GM19468 (cell line): Measurements from ENCODE around the gene ISM2.

Experiments used
- ATAC-seq: cut with Tn5 transposase; IDR thresholded peaks from one replicate; pipeline ENCODE4 v1.9.1; 2021; ENCODE audit warnings: mild to moderate bottlenecking, moderate library complexity, moderate number of reproducible peaks; ENCODE audit not compliant: unreplicated experiment; ENCODE audit errors: extremely low read depth

The ISM2 gene

DNA sequence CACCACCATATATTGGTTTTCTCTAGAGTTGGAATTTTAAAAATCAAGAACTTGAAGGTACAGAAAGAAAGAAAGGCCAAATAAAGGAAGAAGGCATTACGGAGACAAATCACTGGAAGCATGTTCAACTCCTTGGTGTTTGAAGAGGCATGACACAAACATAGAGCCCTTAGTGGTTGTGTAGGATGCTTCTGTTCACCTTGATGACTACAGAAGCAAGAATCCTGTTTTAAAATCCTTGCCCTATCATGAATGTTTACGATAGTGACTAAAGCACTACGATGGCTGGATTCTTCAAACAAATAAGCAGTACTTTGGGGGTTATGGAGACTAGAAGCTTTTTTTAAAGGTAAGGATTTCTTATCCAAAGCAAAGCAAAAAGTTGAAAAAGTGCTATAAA lies 10.3 kb upstream of the ISM2 start:
- no peak for ATAC-seq

DNA sequence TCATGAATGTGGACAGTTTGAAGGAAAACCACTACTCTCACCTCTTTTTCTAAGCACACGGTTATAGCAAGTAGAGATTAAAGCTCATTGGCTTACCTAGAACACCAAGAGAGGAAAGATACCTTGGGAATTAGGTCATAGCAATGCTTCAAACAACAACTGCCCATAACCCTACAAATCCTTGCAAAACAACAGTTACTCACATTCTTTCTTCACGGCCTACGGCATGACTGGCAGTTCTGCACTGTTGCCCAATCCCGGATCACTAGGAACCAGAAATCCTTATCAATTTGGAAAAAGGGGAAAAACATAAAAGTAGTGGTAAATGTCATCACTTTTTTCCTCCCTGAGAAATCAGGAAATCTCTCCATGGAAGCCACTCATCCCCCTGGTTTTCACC lies 9.6 kb upstream of the ISM2 start:
- no peak for ATAC-seq

DNA sequence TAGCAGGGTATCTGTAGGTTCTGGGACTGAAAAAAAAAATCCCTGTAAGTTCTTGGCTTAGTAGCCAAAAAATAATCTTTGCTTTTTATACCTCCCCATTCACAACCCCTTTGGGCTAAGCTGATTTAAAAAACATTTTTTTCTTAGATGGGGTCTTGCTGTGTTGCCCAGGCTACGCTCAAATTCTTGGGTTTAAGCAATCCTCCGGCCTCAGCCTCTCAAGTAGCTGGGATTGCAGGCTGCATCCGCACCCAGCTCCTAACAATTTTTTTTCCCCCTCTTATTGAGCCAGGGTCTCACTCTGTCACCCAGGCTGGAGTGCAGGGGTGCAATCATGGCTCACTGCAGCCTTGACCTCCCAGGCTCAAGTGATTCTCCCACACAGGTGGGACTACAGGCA lies 9.1 kb upstream of the ISM2 start:
- ATAC-seq, result no peak

DNA sequence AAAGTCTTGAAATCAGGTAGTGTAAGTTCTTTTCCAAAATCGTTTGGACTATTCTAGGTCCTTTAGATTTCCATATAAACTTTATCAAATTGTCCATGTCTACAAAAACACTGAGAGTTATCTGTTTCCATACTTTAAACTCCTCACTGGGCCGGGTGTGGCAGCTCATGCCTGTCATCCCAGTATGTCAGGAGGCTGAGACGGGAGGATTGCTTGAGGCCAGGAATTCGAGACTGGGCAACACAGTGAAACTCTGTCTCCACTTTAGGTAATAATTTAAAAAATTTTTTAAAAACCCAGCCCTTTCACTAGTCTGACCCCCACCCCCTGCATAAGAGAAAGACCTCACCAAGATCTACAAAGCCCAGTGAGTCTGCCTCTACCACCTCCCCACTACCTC lies 6.4 kb upstream of the ISM2 start:
- ATAC-seq, result no peak

DNA sequence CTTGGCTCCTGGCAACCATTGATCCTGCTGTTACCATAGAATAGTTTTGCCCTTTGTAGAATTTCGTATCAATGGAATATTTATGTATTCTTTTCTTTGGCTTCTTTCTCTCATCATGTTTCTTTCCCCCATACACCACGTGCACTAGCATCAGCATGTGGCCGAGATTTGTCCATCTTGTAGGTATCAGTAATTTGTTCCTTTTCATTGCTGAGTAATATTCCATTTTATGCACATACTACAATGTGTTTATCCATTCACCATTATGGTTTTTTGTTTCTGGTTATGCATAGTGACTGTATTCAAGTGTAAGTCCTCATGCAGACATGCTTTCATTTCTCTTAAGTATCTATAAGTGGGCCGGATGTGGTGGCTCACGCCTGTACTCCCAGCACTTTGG lies 4.5 kb upstream of the ISM2 start:
- ATAC-seq, result no peak

DNA sequence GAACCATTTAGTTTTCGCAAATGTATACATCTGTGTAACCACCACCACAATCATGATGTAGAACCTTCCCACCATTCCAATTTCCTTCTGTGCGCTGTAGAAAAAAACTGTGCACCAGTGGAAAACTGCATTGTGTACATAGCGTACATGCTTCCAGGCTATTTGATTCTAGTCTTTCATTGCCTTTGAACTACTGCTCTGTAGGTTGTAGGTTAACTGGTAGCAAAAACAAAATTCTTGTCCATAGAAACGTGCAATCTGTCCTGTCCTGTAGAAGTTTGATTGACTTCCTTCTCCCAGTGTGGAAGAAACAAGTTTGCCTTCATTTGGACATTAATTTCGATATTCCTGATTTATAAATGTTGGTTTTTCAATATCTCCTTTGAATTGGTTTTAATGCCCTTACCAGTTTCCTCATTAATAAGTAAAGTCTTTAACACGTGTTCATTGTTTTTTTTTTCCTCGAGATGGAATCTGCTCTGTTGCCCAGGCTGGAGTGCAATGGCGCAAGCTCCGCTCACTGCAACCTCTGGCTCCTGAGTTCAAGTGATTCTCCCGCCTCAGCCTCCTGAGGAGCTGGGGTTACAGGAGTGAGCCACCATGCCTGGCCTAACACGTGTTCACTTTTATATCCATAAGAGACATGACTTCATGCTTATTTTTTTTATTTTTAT lies 3.6 kb upstream of the ISM2 start:
- no peak for ATAC-seq

DNA sequence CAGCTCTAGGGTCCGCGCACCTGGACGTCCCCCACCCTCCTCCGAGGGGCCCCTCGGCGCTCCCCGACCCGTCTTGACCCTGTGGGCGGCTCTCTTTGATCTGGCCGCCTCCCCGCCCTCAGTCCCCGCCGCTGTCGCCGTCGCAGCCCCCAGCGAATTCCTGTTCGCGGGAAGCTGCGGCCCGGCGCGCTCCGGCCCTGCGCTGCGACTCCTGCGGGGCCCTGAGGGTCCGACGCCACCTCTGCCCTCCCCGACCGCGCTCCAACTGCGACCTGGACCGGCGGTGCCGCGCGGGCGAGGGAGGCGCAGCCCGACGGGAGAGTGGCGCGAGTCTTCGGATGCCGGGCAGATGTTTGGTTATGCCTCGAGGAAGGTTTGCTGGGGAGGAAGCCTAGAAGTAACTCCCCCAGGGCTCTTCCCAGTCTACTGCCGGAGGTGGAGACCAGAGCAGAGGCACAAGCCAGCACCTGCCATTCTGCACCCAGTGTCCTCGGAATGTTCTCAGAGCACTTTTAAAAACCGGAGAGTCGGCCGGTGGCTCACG lies 440 bp upstream of the ISM2 start:
- ATAC-seq, result no peak

DNA sequence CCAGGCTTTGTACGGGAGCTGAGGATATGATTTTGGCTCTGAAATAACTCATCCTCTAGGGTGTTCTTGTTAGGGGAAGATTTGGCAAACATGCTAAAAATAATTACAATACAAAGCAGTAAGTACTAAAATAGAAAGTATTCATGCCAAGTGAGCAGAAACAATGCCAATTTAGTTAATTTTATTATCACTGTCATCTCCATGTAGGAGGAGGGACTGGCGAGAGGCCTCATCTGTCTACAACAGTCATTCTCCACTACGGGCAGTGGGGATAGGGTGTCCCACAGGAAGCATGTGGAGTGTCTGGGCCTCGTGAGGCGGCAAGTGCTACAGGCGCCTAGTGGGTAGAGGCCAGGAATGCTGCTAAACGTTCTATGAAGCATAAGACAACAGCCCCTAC lies 3.3 kb downstream of the ISM2 start:
- ATAC-seq, result no peak

DNA sequence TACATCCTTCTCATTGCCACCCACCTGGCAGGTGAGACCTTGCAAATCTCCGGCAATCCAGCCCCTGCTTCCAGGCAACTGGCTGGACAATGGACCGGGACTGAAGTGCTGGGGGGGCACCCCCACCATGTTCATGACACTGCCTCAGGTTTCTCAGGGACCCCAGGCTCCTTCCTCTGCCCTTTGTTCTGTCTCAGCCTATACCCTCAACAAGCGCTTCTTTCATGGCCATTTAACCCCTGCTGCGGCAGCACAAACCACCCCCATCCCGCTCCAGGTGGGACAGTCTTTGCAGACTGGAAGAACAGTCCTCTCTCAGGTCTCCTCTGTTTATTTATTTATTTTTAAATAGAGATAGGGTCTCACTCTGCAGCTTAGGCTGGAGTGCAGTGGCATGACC lies 7.6 kb downstream of the ISM2 start:
- ATAC-seq, result no peak

DNA sequence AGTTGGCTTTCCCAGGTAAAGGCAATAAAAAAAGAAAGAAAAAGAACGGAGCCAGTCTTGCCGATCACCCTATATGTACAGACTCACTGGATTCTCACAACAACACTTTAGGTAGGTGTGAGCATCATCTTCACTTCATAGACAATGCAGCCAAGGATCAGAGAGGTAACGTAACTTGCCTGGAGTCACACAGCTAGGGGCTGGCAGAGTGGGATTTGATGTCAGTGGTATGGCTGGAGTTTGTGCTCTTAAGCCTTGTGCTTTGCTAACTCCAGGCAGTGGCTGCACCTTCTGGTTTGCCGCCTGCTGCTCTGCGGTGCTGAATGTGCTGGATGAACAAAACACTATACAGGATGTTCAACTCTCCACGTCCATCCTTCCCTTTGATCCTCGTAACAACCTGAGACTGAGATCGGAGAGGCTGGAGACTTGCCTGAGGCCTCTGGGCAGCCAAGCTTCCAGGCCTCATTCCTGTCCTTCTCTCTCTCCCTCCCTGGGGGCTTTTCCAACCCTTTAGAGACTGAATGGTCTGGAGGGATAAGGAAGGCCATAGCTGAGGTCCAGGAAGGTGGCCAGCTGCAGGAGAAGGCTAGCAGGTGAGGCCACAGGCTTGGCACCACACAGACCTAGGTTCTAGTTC lies 8.1 kb downstream of the ISM2 start:
- ATAC-seq, result no peak

DNA sequence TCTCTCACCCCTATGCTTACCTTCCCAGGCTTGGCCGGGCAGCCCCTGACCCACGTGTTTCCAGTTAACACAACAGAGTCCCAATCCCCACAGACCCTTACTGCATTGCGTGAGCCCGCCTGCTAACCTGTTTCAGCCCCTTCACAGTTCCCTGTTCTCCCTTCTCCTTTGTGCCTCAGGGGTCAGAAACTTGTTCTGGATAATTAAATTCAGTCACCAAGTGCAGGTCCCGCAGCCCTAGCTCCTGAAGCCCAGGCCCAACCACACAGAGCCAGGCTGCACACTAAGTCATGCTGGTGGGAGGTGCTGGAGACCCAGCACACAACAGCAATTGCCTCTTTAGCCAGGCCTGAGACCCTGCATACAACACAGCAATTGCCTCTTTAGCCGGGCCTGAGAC lies 9.6 kb downstream of the ISM2 start:
- no peak for ATAC-seq

DNA sequence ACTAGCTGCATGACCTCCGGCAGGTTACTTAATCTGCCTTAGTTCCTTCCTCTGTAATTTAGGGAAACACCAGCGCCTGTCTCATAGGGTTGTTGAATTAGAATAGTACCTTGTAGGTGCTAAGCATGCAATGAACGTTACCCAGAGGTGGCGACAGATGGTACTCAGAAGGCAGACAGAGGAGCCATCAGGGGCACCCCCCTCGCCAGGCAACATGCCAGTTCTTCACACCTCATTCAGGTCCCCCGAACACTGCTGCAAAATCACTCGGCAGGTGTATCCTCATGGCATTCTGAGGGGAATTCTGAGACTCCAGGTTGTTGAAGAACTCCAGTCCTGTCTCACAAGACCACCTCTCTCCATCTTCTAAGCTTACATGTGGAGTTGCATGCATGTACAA lies 10.1 kb downstream of the ISM2 start:
- no peak for ATAC-seq

DNA sequence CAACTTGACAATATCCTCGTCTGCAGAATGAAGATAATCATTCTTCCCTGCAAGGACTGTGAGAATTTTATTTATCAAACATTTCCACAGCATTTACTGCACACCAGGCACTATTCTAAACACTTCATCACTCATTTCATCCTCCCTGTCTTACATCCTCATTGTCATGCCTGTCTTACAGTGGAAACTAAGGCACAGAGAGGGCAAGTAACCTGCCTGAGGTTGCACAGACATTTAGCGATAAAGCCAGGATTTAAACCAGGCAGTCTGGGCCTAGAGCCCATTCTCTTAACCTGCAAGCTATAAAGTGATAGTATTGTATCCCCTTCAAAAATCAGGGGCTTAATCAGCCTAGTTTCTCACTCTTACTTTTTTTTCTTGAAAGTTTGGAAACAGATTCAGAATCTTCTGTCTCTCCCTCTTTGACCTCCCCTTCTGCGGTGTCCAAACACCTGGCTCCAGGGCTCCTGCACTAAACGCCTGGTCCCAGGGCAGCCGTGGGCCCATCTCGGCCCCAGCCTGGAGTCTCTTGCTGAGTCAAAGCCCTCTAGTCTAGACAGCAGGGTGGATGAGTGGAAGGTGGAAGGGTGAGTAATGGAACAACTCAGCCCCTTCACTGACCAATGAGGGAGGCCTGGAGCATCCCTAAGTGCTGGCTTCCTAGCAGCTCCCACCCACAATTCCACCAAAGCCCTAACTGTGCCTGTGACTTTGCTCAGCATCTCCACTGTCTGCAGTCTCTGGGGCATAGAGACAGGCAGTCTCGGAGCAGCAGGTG lies 12.5 kb downstream of the ISM2 start:
- ATAC-seq, result no peak

DNA sequence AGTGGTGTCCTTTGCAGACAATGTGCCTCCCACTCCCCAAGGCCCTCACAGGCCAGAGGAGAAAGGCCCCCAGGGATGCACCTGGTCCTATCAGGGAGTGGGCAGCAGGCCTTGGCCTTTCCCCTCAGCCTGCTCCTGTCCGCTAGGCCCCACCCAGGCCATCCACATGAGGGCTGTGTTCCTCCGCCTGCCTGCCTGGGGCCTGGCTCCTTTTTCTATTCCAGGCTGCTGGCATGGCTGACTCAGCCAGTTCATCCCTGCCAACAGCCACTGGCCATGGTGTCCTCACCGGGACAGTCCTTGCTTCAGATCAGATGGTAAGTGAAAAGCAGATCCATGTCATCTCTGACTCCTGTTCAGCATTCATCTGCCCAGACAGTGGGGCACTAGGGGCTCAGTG lies 13.4 kb downstream of the ISM2 start:
- no peak for ATAC-seq

DNA sequence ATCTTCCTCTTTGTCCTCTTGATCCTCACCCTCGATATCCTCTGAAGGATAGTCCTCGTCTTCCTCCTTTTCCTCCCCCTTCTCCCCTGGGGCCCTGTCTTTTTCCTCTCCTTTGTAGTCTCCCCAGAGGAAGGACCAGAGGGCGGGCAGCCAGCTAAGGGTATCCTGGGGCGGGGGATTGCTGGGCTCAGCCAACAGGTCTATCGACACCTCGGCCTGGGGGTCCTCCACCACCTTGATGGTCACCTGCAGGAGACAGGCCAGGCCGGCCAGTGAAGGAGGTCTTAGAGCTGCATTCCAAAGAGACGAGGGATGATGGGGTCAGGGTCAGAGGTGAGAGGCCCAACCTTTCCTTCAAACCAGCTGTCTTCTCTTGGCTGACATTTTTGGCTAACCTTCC lies 16.2 kb downstream of the ISM2 start:
- no peak for ATAC-seq

DNA sequence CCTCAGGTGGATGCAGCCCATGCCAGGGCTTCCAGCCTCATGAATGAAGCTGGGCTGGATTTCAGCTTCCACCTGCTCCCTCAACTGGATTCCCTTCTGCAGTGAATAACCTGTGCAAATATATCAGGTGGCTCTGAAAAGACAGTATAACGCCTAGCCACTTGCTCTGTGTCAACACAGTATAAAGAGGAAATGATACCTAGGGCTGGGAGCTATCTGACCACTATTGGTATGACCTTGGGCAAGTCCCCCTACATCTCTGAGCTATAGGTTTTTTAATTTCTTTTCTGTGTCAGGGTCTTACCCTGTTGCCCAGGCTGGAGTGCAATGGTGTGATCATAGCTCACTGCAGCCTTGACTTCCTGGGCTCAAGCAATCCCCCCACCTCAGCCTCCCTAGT lies 19.8 kb downstream of the ISM2 start:
- peak; percentile 72 for ATAC-seq

DNA sequence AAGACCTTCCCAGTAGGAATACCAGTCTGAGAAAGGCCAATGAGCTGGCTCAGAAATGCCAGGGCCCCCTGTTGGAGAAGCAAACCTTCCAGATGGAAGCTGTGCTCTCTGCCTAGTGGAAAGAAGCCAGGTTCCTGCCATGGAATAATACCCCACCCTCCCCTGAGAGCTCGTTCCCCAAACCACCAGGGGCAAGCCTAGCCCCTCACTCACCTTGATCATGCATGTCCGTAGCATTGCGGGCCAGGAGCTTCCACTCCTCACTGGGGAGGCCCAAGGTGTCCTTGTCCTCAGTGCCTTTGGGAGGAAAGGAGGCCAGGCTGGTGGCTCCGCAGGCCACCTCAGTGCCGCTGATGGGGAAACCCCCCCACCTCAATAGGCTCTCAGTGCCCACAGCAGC lies 20.6 kb downstream of the ISM2 start:
- ATAC-seq, result no peak

DNA sequence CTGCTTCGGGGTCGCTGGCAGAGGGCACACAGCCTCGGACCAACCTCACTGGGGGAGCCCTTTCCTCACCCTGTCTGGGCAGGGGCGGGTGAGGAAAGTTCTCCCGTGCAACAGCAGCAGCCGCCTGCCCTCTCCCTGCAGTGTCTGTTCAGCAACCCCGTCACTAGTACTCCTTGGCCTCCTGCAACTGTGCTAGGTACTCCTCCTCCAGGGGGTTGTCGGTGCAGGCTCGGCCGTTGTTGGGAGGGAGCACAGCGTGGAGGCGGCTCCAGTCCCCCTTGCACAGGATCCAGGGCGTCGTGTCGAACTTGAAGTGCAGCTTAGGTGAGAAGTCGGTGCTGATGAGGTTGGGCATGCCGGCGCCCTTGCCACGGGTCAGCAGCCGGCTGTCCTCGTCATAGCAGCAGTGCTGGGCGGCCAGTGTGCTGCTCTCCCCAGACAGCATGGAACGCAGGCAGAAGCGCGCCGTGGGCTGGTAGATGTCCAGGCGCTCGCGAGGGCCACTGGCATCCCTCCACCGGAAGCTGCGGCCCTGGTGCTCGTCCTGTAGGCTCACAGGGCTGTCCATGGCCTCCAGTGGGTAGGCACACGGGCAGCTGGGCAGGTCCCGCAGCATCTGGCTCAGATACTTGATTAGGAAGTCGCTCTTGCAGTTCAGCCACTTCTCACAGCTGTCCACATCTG lies 23.0 kb downstream of the ISM2 start:
- ATAC-seq, result no peak

DNA sequence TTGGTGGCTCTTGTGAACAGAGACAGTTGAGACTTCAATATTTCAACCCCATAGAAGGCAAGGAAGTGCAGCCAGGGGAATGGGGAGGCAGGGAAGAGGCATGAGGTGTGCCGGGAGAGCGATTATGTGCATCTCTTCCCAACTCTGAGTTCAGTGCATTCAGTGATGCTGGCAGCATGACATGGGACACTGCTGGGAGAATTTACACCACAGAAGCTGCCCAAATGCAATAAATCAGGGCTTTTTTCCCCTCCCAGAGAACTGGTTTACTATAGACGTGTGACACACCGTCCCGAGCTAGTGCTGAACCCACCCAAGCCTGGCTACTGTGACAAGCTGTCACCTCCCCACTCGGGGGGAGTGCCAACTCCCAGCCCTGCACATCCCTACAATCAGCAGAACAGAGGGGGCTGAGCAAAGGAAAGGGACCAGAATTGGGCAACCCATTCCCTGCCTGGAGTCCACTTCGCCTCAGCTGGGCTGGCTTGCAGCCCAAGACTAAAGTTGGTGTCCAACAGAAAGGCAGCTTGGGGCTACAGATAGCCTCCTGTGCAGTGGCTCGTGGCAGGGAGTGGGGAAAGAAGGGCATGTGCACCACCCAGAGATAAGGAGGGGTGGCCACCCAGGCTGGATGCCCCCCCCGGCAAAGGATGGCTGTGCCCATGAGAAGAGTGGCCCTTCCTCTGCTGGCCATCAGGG lies 24.0 kb downstream of the ISM2 start:
- ATAC-seq, result no peak

DNA sequence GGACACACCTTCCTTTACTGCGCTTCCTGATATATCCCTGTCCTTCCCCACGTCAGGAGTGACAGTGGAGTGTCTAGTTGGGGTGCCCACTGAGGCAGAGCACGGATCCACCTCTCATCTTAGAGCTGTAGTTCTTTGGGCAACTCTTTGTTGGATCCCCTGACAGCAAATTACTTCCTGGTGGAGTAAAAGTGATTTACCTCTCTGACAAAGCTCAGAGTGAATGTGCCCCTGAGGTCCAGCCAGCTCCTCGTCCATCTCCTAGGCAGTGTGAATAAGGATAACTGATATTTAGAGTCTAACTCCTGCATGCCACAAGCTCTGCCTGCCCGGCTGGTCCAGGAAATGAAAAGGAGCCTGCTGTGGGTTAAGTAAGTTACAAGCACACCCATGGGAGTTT lies 24.7 kb downstream of the ISM2 start:
- no peak for ATAC-seq
